ENCODE results near the gene PPP2R1B.

DNA sequence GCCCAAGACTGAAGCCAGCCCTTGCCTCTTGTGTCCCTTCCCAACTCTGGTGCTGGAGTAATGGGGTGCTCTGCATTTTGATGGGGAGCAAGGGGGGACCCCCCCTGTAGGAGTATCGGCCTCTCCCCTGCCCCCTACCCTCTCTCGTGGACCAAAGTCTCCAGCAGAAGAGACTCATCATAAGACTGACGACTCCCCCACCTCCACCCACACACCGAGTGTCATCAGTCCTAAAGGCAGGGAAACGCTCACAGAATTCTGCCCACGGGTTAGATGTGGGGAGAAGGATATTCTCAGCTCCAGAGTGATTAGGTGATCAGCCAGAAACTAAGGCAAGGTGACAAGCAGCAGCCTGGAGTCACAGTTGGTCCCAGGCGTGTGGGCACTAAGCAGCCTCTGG is 38.8 kb downstream of the PPP2R1B start:
- TF ChIP-seq, protein P1, sequence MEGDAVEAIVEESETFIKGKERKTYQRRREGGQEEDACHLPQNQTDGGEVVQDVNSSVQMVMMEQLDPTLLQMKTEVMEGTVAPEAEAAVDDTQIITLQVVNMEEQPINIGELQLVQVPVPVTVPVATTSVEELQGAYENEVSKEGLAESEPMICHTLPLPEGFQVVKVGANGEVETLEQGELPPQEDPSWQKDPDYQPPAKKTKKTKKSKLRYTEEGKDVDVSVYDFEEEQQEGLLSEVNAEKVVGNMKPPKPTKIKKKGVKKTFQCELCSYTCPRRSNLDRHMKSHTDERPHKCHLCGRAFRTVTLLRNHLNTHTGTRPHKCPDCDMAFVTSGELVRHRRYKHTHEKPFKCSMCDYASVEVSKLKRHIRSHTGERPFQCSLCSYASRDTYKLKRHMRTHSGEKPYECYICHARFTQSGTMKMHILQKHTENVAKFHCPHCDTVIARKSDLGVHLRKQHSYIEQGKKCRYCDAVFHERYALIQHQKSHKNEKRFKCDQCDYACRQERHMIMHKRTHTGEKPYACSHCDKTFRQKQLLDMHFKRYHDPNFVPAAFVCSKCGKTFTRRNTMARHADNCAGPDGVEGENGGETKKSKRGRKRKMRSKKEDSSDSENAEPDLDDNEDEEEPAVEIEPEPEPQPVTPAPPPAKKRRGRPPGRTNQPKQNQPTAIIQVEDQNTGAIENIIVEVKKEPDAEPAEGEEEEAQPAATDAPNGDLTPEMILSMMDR (IDR thresholded peaks at IDR 0.05): no peak
- TF ChIP-seq EP300 (IDR thresholded peaks at IDR 0.05) (no peak), POLR2A (IDR thresholded peaks at IDR 0.05) (no peak)

Data from stomach (tissue), 4 donors.